DMS 273 (cell line): ENCODE measurements around the gene RNF214.

Experiments used
- DNase-seq: peaks from one replicate; lab custom pipeline; 2025; ENCODE audit not compliant: unreplicated experiment; lab: John Stamatoyannopoulos, UW

RNF214 gene

GRCh38 chr11:117212697-117213355 lies 19.6 kb upstream of the RNF214 start:
- DNase-seq = no peak

GRCh38 chr11:117214404-117215110 lies 17.9 kb upstream of the RNF214 start:
- no peak for DNase-seq

GRCh38 chr11:117217141-117218084 lies 15.1 kb upstream of the RNF214 start:
- no peak for DNase-seq

DNA sequence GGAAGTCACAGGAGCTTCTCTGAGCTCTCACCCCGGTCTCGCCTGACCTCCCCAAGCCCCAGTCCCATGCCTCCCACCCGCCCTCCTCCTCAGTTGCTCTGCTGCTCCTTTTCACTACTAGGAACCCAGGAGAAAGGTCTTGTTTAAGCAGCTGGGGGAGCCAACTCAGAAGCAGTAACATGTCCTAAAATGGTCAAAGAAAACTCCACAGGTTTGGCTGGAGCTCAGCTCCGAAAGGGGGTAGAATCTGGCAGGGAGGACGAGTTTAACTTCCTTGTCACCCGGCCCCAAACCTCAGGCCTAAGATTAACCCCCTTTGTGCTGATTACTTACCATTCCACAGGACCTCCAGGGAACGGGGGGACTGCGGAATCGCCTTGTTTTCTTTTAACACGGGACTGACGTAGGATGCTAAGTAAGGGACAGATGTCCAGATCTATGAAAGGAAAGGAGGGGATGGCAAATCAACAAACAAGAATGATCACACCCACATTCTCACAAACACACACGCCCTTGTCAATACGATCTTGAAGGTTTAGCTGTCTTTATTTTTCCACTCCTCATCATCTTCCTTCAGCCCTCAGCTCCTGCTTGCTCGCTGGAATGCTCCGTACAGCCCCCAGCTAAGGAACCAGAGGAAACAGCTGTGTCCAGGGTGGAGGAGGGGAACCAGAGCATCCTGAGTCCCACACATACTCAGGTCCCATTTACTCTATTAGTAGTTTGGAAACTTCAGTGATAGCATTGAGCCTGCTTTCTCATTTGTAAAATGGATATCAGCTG lies 14.1 kb upstream of the RNF214 start:
- DNase-seq = no peak

- DNase-seq = no peak
Measured at GRCh38 chr11:117219001-117219400, 13.5 kb upstream of the RNF214 start.

GRCh38 chr11:117219455-117219854 lies 13.0 kb upstream of the RNF214 start:
- no peak for DNase-seq

GRCh38 chr11:117219995-117220394 lies 12.5 kb upstream of the RNF214 start:
- no peak for DNase-seq

DNA sequence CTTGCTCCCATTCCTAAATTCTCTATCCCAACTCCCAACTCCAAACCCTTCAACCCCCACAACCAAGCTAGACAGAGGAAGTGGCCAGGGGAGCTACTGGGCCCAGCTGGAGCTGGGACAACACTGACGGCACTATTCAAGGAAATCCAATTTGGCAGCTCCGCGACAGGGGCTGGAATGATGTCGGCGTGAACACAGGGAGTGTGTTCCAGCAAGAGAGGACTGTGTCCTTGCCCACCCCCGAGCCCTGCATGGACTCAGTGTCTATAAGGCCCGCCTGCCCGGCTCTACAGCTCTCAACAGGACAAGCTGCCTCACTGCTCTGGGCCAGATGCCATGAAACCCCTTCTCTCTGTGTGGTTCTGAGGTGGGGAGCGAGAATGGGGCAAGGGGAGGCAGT lies 11.9 kb upstream of the RNF214 start:
- no peak for DNase-seq

DNA sequence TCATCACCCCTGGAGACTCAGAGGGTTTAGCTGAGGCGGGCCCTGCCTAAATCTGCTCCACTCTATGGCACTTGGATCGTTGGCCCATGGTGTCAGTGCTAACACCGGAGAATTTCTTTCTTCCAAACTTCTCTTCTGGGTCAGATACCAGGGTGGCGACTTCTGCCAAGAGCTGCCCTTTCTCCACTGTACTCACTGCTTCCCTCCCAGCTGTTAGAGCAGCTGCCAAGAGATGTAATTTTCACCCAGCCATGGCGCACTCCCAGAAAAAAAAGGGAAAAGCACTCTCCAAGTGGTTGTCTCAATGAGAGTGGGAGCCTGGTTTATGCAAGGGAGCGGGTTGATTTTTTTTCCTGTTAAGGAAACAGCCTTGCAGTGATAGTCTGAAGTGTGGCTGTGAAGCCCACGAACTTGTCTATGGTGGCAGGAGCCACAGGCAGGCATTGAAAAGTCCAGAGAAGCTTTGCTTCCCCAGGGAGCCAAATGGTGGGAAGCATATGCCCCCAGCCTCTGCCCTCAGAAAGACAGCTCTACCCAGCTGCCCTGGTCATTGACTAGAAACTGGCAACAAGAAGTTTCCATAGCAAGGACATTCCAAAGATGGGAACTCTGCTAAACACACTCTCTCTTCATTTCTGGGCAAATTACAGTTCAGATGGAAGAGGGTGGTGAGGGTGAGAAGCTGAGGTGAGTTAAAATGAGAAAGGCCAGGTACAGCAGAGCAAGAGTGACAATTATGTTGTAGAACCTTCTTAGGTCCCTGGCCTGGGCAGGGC lies 11.3 kb upstream of the RNF214 start:
- DNase-seq = peak; percentile 79

- peak; percentile 89 for DNase-seq
Measured at GRCh38 chr11:117221775-117222517, 10.5 kb upstream of the RNF214 start.

GRCh38 chr11:117222991-117223740 lies 9.3 kb upstream of the RNF214 start:
- DNase-seq = no peak

DNA sequence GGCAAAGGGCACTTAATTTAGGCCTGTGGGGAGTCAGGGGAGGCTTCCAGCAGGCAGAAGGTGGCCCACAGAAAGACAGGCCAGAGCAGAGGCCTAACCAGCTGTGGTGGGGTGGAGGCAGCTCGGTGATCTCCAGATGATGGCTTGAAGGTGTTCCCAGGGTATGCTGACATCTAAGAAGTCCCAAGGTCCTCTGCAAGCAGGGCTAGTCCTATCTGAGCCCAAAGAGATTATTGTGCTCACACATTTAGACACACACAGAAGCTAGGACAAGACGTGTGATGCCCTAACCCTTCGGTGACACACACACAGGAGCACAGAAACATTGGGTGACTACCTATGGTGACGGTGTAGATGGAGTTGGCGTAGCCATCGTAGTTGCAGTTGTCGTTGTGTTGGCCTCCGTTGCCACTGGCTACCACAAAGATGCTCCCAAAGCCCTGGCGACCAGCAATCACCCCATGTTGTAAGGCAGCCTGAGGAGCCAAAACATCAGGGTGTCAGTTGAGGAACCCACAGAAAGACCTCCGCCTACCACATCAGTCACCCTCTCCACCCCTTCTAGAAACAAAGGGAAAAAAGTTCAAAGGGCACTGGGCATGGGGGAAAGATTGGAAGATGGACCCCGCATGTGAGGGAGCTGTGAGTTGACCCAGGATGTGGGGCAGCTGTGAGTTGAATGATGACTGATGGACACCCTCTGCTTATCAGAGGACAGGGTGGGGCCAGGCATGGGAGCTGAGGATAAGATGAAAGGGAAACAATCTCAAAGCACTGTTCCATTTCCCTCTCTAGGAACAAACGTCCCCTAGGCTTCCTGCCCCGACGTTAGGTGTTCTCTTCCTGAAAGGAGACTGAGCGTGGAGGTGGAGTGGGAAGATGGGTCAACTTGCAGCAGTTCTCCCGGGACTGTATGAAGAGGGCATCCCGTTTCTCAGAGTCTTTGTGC lies 8.5 kb upstream of the RNF214 start:
- DNase-seq = no peak

DNA sequence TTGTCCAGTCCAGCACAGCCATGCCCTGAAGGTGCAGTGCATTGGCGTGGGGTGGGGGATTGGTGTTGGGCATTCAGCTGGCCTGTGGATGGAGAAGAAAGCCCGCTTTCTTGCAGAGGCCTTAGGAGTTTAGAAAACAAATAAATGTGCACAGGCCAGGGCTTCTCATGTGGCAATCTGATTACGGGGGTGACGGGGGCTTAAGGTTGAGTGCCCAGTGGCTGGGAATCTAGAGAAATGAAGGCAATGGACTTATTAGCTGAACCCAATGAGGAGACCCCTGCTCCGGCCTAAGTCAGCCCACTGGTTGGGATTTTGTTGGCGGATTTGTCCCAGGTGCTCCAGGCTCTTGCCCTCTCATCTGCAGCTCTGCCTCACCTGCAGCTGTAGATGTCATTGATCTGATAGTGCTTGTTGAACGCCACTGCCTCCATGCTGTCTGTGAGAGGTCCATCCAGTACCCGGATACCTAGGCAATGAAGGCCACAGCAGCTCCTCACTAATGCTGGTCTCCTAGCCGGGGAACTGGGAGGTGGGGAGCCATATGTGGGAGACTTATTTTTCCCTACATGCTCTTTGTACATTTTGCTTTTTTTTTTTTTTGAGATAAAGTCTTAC lies 6.8 kb upstream of the RNF214 start:
- no peak for DNase-seq

DNA sequence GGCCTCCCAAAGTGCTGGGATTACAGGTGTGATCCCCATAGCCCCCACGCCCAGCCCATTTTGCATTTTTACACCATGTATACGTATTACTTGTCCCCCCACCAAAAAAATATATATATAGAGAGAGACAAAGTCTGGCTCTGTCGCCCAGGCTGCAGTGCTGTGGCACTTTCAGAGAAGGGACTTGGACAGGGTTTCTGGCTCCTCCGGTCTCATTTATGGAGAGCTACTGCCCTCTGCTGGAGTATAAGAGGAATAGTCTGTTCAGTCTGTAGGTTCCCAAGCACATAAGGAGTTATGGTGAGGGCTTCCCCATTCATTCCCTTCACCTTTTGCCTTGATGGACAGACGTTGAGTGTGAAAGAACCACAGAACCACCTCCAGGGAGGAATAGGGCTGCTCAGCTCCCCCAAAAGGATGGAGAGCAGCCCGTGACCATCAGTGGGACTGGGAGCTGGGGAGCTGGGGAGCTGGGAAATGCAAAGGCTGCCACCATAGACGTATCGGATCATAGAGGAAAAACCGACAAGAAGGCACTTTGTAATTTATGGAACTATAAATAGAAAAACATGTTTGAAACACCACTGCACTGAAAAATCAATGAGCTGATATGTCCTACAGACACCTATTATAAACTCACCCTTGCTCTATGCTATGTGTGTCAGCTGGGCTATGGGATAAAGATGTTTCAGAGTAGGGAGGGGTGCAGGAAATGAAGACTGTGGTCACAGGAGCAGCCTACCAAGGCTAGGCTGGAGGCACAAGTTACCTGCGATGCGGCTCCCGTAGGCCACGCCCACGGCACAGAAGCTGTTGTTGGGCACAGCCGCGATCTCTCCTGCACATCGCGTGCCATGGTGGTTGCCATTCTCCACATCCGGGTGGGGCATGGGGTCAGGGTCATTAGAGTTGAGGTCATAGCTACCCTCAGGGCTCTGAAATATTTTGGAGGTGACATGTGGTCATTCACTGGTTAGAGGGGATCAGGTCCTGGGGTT lies 5.8 kb upstream of the RNF214 start:
- DNase-seq = peak; percentile 74

DNA sequence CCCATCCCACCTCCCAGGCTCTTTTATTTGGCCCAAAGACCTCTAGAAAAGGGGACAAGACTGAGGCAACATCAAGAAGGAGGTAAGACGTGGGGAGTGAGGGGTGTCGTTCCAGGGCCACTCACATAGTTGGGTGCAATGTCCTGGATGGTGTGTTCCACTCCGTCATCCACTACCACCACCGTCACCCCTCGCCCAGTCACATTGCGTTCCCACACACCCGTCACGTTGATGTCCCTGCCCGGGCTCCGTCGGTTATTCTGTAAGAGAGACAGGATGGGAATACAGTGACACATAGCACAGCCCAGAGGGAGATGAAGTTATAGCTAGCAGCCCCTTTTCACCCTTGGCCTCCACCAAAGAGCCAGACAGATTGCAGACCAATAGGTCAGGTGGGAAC lies 4.4 kb upstream of the RNF214 start:
- DNase-seq = no peak

DNA sequence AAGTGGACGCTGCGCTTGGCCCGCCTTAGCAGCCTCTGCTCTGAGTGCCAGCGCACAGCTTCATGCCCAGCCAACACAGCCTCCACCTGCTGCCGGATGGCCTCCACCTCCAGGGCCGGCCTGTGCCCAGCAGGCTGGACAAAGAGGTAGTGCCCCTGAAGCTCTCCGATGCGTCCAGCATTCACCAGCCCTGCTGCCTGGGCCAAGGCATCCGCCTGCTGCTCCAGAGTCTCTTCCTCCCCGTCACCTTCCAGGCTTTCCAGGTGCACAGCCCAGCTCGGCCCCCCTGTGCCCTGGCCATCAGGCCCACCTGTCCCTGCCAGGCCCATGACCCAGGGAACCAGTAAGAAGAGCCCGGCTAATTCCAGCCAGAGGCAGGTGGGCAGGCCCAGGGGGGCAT lies 3.1 kb upstream of the RNF214 start:
- DNase-seq = no peak
